Measurements from ENCODE around the gene KSR1.
A peak's percentile ranks its signal among the peaks of the same experiment; 100 is the strongest.

The KSR1 gene

GRCh38 chr17:27452828-27453227, 3.4 kb upstream of the KSR1 start:
- no peaks in the 10 kb centered on the region for H3K36me3 ChIP-seq (ENCODE audit: control insufficient read depth in 4 of 4, insufficient read depth in 4 of 4, low read length in 3 of 4)
- no peak overlapping the region for H3K27ac ChIP-seq (ENCODE audit: insufficient read depth in 1 of 2, low read depth in 1 of 2, low read length in 2 of 2, poor library complexity in 1 of 2, severe bottlenecking in 2 of 2)
- POLR2A ChIA-PET = no interaction called here
- no peak for DNase-seq
- H3K27me3 ChIP-seq (replicated peaks in 2 of 5; ENCODE audit: control insufficient read depth in 4 of 5, insufficient read depth in 5 of 5, low read length in 4 of 5) = no peaks in the 10 kb centered on the region
- WGBS (ENCODE audit: insufficient coverage) = 80% methylated on average over 5 of the region's 5 CpGs
- no peaks in the 10 kb centered on the region for H3K9me3 ChIP-seq (ENCODE audit: control extremely low read depth in 1 of 5, control insufficient read depth in 4 of 5, insufficient read depth in 2 of 5, low read depth in 1 of 5, low read length in 4 of 5)
- CTCF ChIA-PET = interaction anchor here (1.0 to 1.5 kb wide), 4 partner anchors 8 to 149 kb away, joined by 3 to 4 read pairs (median 3); no protein-coding TSS in a partner anchor
- H3K4me3 ChIP-seq (ENCODE audit: control insufficient read depth in 1 of 7, extremely low read depth in 1 of 7, insufficient read depth in 4 of 7, low read depth in 2 of 7, low read length in 6 of 7) = no peak overlapping the region
- peaks cover 3 to 17% (median 12%) of the 10 kb centered on the region in 4 experiments for H3K4me1 ChIP-seq (ENCODE audit: control extremely low read depth in 1 of 4, control insufficient read depth in 4 of 4, insufficient read depth in 4 of 4, low read length in 3 of 4)

- 50% methylated on average over 2 of the region's 2 CpGs for WGBS (ENCODE audit: insufficient coverage)
- H3K4me3 ChIP-seq (ENCODE audit: control insufficient read depth in 1 of 7, extremely low read depth in 1 of 7, insufficient read depth in 4 of 7, low read depth in 2 of 7, low read length in 6 of 7) = no peak overlapping the region
Observed at GRCh38 chr17:27453471-27453870, 2.8 kb upstream of the KSR1 start.

GRCh38 chr17:27454089-27454488, 2.2 kb upstream of the KSR1 start:
- POLR2A ChIA-PET = no interaction called here
- Histone ChIP-seq H3K9me3 (ENCODE audit: control extremely low read depth in 1 of 5, control insufficient read depth in 4 of 5, insufficient read depth in 2 of 5, low read depth in 1 of 5, low read length in 4 of 5) (no peaks in the 10 kb centered on the region), H3K4me3 (ENCODE audit: control insufficient read depth in 1 of 7, extremely low read depth in 1 of 7, insufficient read depth in 4 of 7, low read depth in 2 of 7, low read length in 6 of 7) (no peak overlapping the region), H3K27ac (ENCODE audit: insufficient read depth in 1 of 2, low read depth in 1 of 2, low read length in 2 of 2, poor library complexity in 1 of 2, severe bottlenecking in 2 of 2) (no peak overlapping the region), H3K36me3 (ENCODE audit: control insufficient read depth in 4 of 4, insufficient read depth in 4 of 4, low read length in 3 of 4) (no peaks in the 10 kb centered on the region), H3K4me1 (ENCODE audit: control extremely low read depth in 1 of 4, control insufficient read depth in 4 of 4, insufficient read depth in 4 of 4, low read length in 3 of 4) (peaks cover 3 to 27% (median 22%) of the 10 kb centered on the region in 4 experiments), H3K27me3 (replicated peaks in 2 of 5; ENCODE audit: control insufficient read depth in 4 of 5, insufficient read depth in 5 of 5, low read length in 4 of 5) (no peaks in the 10 kb centered on the region)
- CTCF ChIA-PET = interaction anchor here (0.6 to 2.7 kb wide), 6 partner anchors 9 to 186 kb away, joined by 3 to 12 read pairs (median 4); no protein-coding TSS in a partner anchor
- WGBS (ENCODE audit: insufficient coverage) = 95% methylated on average over 4 of the region's 4 CpGs
- DNase-seq = no peak

More at GRCh38 chr17:27453471-27453870, 2.8 kb upstream of the KSR1 start:
- Histone ChIP-seq H3K4me1 (ENCODE audit: control extremely low read depth in 1 of 4, control insufficient read depth in 4 of 4, insufficient read depth in 4 of 4, low read length in 3 of 4) (peaks cover 3 to 24% (median 18%) of the 10 kb centered on the region in 4 experiments), H3K36me3 (ENCODE audit: control insufficient read depth in 4 of 4, insufficient read depth in 4 of 4, low read length in 3 of 4) (no peaks in the 10 kb centered on the region), H3K27me3 (replicated peaks in 2 of 5; ENCODE audit: control insufficient read depth in 4 of 5, insufficient read depth in 5 of 5, low read length in 4 of 5) (no peaks in the 10 kb centered on the region), H3K9me3 (ENCODE audit: control extremely low read depth in 1 of 5, control insufficient read depth in 4 of 5, insufficient read depth in 2 of 5, low read depth in 1 of 5, low read length in 4 of 5) (no peaks in the 10 kb centered on the region), H3K27ac (ENCODE audit: insufficient read depth in 1 of 2, low read depth in 1 of 2, low read length in 2 of 2, poor library complexity in 1 of 2, severe bottlenecking in 2 of 2) (no peak overlapping the region)
- peak in 2 of 3 donors; percentile 53 to 56 for DNase-seq
- ChIA-PET CTCF (interaction anchor here (1.0 to 1.3 kb wide), 4 partner anchors 9 to 147 kb away, joined by 3 to 4 read pairs (median 3); no protein-coding TSS in a partner anchor), POLR2A (no interaction called here)

GRCh38 chr17:27455236-27455913, 873 bp upstream of the KSR1 start:
- Histone ChIP-seq H3K9me3 (ENCODE audit: control extremely low read depth in 1 of 5, control insufficient read depth in 4 of 5, insufficient read depth in 2 of 5, low read depth in 1 of 5, low read length in 4 of 5) (no peaks in the 10 kb centered on the region), H3K27me3 (replicated peaks in 2 of 5; ENCODE audit: control insufficient read depth in 4 of 5, insufficient read depth in 5 of 5, low read length in 4 of 5) (no peaks in the 10 kb centered on the region), H3K27ac (ENCODE audit: insufficient read depth in 1 of 2, low read depth in 1 of 2, low read length in 2 of 2, poor library complexity in 1 of 2, severe bottlenecking in 2 of 2) (no peak overlapping the region), H3K4me3 (ENCODE audit: control insufficient read depth in 1 of 7, extremely low read depth in 1 of 7, insufficient read depth in 4 of 7, low read depth in 2 of 7, low read length in 6 of 7) (peak overlapping the region; percentile 46 to 92 (median 77)), H3K4me1 (ENCODE audit: control extremely low read depth in 1 of 4, control insufficient read depth in 4 of 4, insufficient read depth in 4 of 4, low read length in 3 of 4) (peaks cover 3 to 29% (median 23%) of the 10 kb centered on the region in 4 experiments), H3K36me3 (ENCODE audit: control insufficient read depth in 4 of 4, insufficient read depth in 4 of 4, low read length in 3 of 4) (peaks cover 0 to 5% (median 1%) of the 10 kb centered on the region in 4 experiments)
- DNase-seq = no peak
- CTCF ChIA-PET = interaction anchor here (0.6 to 4.0 kb wide), 24 partner anchors 9 to 1271 kb away, joined by 3 to 57 read pairs (median 5); partner anchors contain the start of gene TLCD1
- WGBS (ENCODE audit: insufficient coverage) = 30% methylated on average over 10 of the region's 12 CpGs
- POLR2A ChIA-PET = interaction anchor here (0.5 to 1.9 kb wide), 4 partner anchors 19 to 147 kb away, joined by 3 to 8 read pairs (median 6); no protein-coding TSS in a partner anchor

- WGBS (ENCODE audit: insufficient coverage) = under 1% methylated on average over 49 of the region's 57 CpGs
- Histone ChIP-seq H3K4me3 (ENCODE audit: control insufficient read depth in 1 of 7, extremely low read depth in 1 of 7, insufficient read depth in 4 of 7, low read depth in 2 of 7, low read length in 6 of 7) (peak overlapping the region; percentile 46 to 92 (median 77)), H3K27me3 (replicated peaks in 2 of 5; ENCODE audit: control insufficient read depth in 4 of 5, insufficient read depth in 5 of 5, low read length in 4 of 5) (no peaks in the 10 kb centered on the region), H3K27ac (ENCODE audit: insufficient read depth in 1 of 2, low read depth in 1 of 2, low read length in 2 of 2, poor library complexity in 1 of 2, severe bottlenecking in 2 of 2) (peak overlapping the region in 1 of 2 experiments; percentile 57), H3K36me3 (ENCODE audit: control insufficient read depth in 4 of 4, insufficient read depth in 4 of 4, low read length in 3 of 4) (peaks cover 0 to 5% (median 1%) of the 10 kb centered on the region in 4 experiments), H3K4me1 (ENCODE audit: control extremely low read depth in 1 of 4, control insufficient read depth in 4 of 4, insufficient read depth in 4 of 4, low read length in 3 of 4) (peaks cover 3 to 36% (median 27%) of the 10 kb centered on the region in 4 experiments), H3K9me3 (ENCODE audit: control extremely low read depth in 1 of 5, control insufficient read depth in 4 of 5, insufficient read depth in 2 of 5, low read depth in 1 of 5, low read length in 4 of 5) (no peaks in the 10 kb centered on the region)
- peak in 1 of 3 donors; percentile 31 for DNase-seq
- CTCF ChIA-PET = interaction anchor here (0.6 to 4.0 kb wide), 24 partner anchors 10 to 219 kb away, joined by 3 to 57 read pairs (median 5); no protein-coding TSS in a partner anchor
- POLR2A ChIA-PET = interaction anchor here (0.6 to 1.9 kb wide), 9 partner anchors 11 to 146 kb away, joined by 3 to 8 read pairs (median 4); no protein-coding TSS in a partner anchor
Observed at GRCh38 chr17:27456681-27457359, 572 bp downstream of the KSR1 start.

GRCh38 chr17:27457360-27457715, 1.1 kb downstream of the KSR1 start:
- peaks cover 3 to 39% (median 30%) of the 10 kb centered on the region in 4 experiments for H3K4me1 ChIP-seq (ENCODE audit: control extremely low read depth in 1 of 4, control insufficient read depth in 4 of 4, insufficient read depth in 4 of 4, low read length in 3 of 4)
- H3K4me3 ChIP-seq (ENCODE audit: control insufficient read depth in 1 of 7, extremely low read depth in 1 of 7, insufficient read depth in 4 of 7, low read depth in 2 of 7, low read length in 6 of 7) = peak overlapping the region; percentile 46 to 92 (median 77)
- ChIA-PET POLR2A (interaction anchor here (0.6 to 1.6 kb wide), 8 partner anchors 10 to 143 kb away, joined by 3 to 8 read pairs (median 4); no protein-coding TSS in a partner anchor), CTCF (interaction anchor here (0.9 to 4.0 kb wide), 13 partner anchors 9 to 144 kb away, joined by 3 to 57 read pairs (median 4); no protein-coding TSS in a partner anchor)
- H3K9me3 ChIP-seq (ENCODE audit: control extremely low read depth in 1 of 5, control insufficient read depth in 4 of 5, insufficient read depth in 2 of 5, low read depth in 1 of 5, low read length in 4 of 5) = no peaks in the 10 kb centered on the region
- H3K36me3 ChIP-seq (ENCODE audit: control insufficient read depth in 4 of 4, insufficient read depth in 4 of 4, low read length in 3 of 4) = peaks cover 0 to 5% (median 1%) of the 10 kb centered on the region in 4 experiments
- 0% methylated on average over 4 of the region's 8 CpGs for WGBS (ENCODE audit: insufficient coverage)
- no peaks in the 10 kb centered on the region for H3K27me3 ChIP-seq (replicated peaks in 2 of 5; ENCODE audit: control insufficient read depth in 4 of 5, insufficient read depth in 5 of 5, low read length in 4 of 5)
- peak overlapping the region in 1 of 2 experiments; percentile 57 for H3K27ac ChIP-seq (ENCODE audit: insufficient read depth in 1 of 2, low read depth in 1 of 2, low read length in 2 of 2, poor library complexity in 1 of 2, severe bottlenecking in 2 of 2)
- DNase-seq = no peak

Data from common myeloid progenitor, CD34-positive (primary cell).